ENCODE results near the gene GPC2. TPM values are rescaled to one million over a fixed set of nuclear protein-coding genes. Genes with fewer than 3 reads are reported as not detected.

Gene GPC2
- total RNA-seq, 1 experiment from 2014 or later: 17.2 TPM

DNA sequence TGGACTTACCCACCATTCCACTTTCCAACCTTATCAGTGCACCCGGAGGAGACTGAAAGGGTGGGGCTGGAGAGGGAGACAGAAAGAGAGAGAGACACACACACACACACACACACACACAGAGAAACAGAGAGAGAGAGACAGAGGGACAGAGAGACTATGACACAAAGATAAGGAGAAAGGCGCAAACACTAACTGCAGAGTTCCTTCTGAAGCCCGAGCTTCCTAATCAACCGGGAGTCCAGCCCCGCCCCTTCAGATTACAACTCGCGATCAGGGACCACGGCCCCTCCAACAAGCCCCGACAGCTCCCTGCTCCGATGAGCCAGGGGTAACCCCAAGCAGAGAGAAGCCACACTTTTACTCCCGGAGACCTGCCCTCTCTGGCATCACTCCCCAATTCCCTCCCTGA lies 9.3 kb downstream of the GPC2 start:
- Histone ChIP-seq H3K4me3 (peak overlapping the region; percentile 55), H3K9me3 (replicated peaks) (no peaks in the 10 kb centered on the region), H3K36me3 (no peaks in the 10 kb centered on the region), H3K4me1 (peaks cover 13% of the 10 kb centered on the region), H3K27ac (peak overlapping the region; percentile 63), H3K27me3 (no peaks in the 10 kb centered on the region)
- peak in 1 of 2 experiments; percentile 45 for DNase-seq

DNA sequence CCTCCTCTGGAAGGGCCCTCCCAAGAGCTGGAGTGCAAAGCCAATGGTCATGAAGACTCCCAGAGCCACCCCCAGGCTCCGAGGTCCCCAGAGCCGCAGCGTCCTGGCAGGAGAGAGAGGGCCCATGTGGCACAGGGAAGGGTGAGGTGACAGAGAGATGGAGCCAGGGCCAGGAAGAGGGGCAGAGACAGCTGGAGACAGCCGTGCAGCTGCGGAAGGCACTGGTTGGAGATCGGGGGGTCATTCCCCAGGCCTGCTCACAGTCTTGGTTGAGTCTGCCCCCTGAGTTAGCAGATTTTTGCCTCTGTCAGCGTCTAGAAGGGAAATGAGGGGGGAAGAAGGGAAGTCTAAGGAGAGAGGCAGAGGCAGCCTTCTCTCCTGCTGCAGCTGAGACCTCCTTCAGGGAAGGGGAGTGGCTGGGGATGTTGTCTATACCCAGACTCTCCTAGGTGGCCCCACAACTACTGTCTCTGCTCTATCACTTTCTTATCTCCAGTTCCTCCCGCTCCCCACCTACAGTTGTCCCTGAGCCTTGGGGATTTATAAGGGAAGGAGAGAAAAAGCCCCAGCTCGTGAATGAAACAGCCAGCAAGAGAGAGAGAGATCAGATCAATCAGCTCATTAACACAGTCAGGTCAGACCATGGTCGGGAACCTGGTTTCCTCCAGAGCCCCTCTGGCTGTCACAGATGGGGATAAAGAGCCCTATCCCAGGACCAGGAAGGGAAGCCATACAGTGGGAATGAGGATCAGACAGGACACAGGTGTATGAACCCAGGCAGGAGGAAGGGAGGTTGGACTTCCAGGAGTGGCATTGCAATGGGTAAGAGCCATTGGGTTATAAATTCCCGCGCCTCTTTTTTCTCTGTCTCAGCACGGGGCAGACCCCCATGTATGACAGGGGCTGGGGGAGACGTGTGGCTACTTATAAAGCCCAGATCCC lies 9.9 kb downstream of the GPC2 start:
- Histone ChIP-seq H3K36me3 (no peaks in the 10 kb centered on the region), H3K9me3 (replicated peaks) (no peaks in the 10 kb centered on the region), H3K4me1 (peaks cover 13% of the 10 kb centered on the region), H3K27ac (no peak overlapping the region), H3K27me3 (no peaks in the 10 kb centered on the region), H3K4me3 (peak overlapping the region; percentile 55)
- DNase-seq: peak; percentile 52 to 62

DNA sequence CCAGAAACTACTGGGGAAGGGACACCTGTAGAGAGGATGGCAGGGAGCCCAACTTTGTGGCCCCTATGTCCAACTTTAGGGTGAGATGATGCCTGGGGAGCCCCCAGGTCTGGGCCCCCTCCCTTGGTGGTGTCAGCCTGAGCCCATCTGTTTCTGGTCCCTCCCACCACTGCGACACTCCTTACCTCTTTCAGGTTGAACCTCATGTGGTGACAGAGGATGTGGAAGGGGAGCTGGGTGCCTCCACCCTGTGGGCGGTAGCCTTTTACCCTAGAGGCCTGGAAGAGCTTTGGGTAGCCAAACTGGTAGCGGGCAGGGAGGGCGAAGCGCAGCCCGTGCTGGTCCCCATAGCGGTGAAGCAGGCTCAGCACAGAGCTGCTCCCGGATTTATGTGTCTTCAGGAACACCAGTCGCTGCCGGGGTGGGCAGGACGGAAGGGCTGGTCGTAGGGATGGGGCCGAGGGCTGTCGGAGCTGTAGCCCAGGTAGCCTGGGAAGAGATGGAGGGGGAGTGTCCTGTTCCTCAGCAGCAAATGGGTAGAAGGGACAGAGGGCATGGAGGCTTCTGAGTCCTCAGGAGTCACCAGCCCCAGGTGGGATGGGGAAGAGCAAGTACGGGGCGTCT lies 10.8 kb downstream of the GPC2 start:
- H3K36me3 ChIP-seq: no peaks in the 10 kb centered on the region
- no peak overlapping the region for H3K4me3 ChIP-seq
- peaks cover 13% of the 10 kb centered on the region for H3K4me1 ChIP-seq
- no peaks in the 10 kb centered on the region for H3K27me3 ChIP-seq
- no peak overlapping the region for H3K27ac ChIP-seq
- no peak for DNase-seq
- no peaks in the 10 kb centered on the region for H3K9me3 ChIP-seq (replicated peaks)

DNA sequence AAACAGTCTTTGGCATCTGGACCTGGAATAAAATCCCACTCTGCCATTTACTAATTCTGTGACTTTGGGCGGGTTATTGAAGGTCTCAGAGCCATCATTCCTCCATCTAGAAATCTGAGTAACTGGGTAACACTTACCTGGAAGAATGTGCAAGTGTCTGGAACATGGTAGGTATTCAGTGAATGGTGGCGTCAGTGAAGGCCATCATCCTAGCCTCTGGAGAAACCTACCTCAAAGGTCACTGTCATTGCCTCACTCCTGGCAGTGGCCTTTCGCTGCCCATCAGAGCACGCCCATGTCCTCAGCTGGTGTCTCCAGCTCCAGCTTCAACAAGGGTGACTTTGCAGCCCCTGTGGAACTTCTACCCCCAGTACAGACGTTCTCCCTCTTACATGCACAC lies 13.3 kb downstream of the GPC2 start:
- Histone ChIP-seq H3K4me1 (peaks cover 8% of the 10 kb centered on the region), H3K36me3 (no peaks in the 10 kb centered on the region), H3K27ac (no peak overlapping the region), H3K9me3 (replicated peaks) (no peaks in the 10 kb centered on the region), H3K27me3 (no peaks in the 10 kb centered on the region), H3K4me3 (no peak overlapping the region)
- DNase-seq: no peak

DNA sequence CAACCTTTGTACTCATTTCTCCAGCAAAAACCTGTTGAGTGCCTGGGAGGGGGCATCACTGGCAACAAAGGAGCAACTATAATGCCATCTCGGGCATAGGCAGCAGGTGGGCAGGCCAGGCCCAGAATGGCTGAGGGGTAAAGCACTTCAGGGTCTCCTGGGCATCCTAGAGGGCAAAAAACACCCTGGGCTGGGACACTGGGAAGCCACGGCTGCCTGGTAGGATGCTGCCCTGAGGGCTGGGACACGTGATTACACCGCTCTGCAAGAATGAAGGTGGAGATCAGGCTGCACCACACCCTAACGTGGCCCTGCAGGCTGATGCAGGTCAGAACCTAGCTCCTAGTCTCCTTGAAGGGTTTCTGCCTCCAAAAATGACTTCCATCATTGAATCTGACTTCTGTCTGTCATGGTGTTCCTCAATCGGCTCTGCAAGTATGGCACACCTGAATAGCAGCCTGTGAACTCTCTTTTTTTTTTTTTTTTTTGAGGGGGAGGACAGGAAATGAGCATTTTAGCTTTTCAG lies 14.1 kb downstream of the GPC2 start:
- Histone ChIP-seq H3K4me1 (peaks cover 8% of the 10 kb centered on the region), H3K27me3 (no peaks in the 10 kb centered on the region), H3K27ac (no peak overlapping the region), H3K4me3 (no peak overlapping the region), H3K9me3 (replicated peaks) (no peaks in the 10 kb centered on the region), H3K36me3 (no peaks in the 10 kb centered on the region)
- DNase-seq: no peak

DNA sequence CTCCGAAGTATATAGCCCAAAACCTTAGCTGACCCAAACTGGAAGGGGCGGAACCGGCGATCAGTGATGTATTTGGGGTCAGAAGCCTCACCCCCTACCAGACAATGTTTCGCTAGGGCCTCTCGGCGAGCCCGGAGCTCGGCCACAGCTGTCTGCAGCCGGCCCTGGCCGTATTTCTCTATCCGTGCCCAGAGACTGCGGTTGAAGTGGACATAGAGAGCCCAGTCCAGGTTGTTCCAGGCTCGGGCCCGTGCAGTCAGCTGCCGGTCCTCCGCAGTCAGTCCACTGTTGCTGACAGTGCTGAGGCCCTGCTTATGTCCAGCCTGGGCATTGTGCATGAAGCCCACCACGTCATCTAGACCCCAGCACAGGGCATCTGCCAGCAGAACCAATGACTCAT lies 17.1 kb downstream of the GPC2 start:
- Histone ChIP-seq H3K4me3 (no peak overlapping the region), H3K36me3 (peaks cover 11% of the 10 kb centered on the region)

DNA sequence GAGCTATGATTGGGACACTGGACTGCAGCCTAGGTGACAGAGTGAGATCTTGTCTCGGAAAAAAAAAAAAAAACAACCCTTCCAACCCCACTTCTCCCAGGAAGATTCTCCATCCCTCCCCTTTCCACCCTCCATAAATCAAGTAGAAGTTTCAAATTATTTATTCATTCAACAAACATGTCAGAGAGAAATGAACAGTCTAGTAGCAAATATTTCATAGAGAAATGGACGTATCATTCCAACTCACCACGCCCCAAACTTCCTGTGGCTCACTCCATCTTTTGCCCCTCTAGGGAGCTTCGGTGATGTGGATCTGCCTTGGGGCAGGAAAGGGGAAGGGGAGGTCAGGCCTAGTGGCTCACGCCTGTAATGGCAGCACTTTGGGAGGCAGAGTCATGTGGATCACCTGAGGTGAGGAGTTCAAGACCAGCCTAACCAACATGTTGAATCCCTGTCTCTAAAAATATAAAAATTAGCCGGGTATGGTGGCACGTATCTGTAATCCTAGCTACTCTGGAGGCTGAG lies 18.0 kb downstream of the GPC2 start:
- H3K36me3 ChIP-seq: peaks cover 11% of the 10 kb centered on the region
- H3K4me1 ChIP-seq: peaks cover 3% of the 10 kb centered on the region; the same call in 1 of the 2 replicates
- DNase-seq: peak; percentile 39 to 41
- H3K4me3 ChIP-seq: peak overlapping the region; percentile 100
- no peaks in the 10 kb centered on the region for H3K27me3 ChIP-seq
- H3K9me3 ChIP-seq (replicated peaks): no peaks in the 10 kb centered on the region
- peak overlapping the region; percentile 53 for H3K27ac ChIP-seq

More for the DNA sequence above, 17.1 kb downstream of the GPC2 start:
- Histone ChIP-seq H3K27ac (no peak overlapping the region), H3K27me3 (no peaks in the 10 kb centered on the region), H3K9me3 (replicated peaks) (no peaks in the 10 kb centered on the region), H3K4me1 (peaks cover 3% of the 10 kb centered on the region; the same call in 1 of the 2 replicates)
- DNase-seq: peak in 1 of 2 experiments; percentile 1

DNA sequence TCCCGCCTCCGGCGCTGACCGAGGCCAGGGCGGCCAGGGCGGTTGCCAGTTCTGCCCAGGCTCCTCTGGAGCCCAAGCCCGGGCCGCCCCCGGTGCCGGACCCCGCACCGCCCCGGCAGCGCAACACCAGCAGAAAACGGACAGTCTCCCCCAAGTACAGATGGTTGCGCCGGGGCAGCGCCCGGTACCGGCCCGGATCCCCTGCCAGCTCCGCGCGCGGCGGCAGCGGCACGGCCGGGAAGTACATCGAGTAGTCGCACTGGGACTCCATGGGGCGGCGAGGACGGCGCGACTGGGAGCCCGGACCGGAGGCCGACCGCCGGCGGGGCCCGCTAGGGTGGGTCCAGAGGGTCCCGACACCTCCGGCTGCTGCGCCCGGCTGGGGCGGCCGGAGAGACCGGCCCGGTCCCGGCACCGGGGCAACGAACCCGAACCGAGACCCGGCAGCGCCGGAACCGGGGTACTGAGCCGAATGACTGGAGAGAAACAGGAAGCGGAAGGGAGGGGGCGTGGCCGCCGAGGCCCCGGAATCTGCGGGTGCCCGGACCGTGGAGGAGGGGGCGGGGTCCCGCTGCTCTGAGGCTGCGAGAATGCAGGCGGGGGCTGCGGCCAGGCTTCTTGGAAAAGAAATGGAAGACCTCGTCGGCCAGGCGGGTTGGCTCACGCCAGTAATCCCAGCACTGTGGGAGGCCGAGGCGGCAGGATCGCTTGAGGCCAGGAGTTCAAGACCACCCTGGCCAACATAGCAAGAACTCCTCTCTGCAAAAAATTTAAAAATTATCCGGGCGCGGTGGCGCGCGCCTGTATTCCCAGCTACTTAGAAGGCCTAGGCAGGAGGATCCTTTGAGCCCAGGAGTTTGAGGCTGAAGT lies 18.7 kb downstream of the GPC2 start, which contains the start of gene TRAPPC14:
Gene TRAPPC14, minus strand, starts transcription at position 495 of the 870 bp plus-strand sequence. Its CDS starts 224 bp downstream, at position 271.
- DNase-seq: peak; percentile 93 to 96
- H3K27me3 ChIP-seq: no peaks in the 10 kb centered on the region

DNA sequence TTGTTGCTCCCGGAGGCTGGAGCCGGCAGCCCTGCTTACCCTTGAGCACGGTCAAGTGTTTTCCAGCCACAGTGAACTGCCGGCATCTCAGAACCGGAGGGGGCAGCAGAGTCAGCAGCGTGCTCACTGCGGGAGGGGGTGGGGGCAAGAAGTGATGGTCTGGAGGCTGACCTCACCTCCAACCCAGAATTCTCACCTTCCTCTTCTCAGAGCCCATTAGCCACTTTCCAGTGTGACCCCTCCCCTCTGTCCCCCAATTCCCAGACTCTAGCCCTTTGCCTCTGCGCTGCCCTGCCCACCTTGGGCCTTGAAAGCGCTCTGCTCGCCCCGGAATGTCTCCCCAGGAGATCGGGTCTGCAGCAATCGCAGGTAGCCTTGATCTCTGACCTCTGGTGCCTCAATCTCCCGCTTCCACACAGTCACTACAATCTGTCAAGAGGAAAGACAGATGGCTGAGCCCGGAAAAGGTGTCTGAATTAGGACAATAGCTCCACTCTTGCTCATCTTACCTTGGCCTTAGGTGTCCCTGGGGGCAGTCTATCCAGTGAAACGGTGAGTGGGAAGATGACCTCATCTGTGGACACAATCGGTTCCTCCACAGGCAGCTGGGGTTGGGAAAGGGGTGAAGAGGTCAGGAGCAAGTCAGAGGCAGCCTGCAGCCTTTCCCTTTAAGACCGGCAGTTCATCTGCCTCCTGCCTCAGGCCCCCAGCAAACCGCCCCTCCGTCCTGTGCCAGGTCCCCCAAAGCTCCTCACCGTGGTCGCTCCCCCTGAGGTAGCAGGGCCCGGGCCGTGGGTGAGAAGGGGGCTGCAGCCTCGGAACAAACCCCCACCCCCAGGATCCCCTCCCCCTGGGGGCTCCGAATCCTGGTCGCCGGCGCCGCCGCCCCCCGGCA lies 19.6 kb downstream of the GPC2 start:
- Histone ChIP-seq H3K27ac (peak overlapping the region; percentile 53; the same call in 1 of the 2 replicates), H3K9me3 (replicated peaks) (no peaks in the 10 kb centered on the region), H3K4me1 (peaks cover 3% of the 10 kb centered on the region; the same call in 1 of the 2 replicates), H3K36me3 (peaks cover 11% of the 10 kb centered on the region), H3K4me3 (peak overlapping the region; percentile 100), H3K27me3 (no peaks in the 10 kb centered on the region)
- DNase-seq: peak in 1 of 2 experiments; percentile 36

More for the DNA sequence above, 18.7 kb downstream of the GPC2 start, which contains the start of gene TRAPPC14:
- no peaks in the 10 kb centered on the region for H3K9me3 ChIP-seq (replicated peaks)
- peak within 1 kb of the TSS; percentile 53 for H3K27ac ChIP-seq
- peaks cover 11% of the 10 kb centered on the region for H3K36me3 ChIP-seq
- H3K4me1 ChIP-seq: peaks cover 3% of the 10 kb centered on the region; the same call in 1 of the 2 replicates
- H3K4me3 ChIP-seq: peak within 1 kb of the TSS; percentile 100

DNA sequence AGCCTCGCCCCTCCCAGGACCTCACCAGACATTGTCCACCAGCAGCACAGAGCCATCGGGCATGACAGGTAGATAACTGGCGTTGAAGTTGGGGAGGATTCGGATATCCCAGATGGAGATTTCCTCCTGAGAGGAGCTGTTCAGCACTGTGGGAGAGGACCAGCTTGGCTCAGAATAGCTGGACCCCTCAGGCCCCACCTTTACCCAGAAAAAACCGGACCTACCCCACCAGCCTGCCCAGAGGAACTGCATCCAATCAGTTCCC lies 20.2 kb downstream of the GPC2 start:
- peaks cover 11% of the 10 kb centered on the region for H3K36me3 ChIP-seq
- H3K27me3 ChIP-seq: no peaks in the 10 kb centered on the region
- DNase-seq: no peak
- H3K4me1 ChIP-seq: peaks cover 3% of the 10 kb centered on the region; the same call in 1 of the 2 replicates
- H3K27ac ChIP-seq: no peak overlapping the region
- H3K9me3 ChIP-seq (replicated peaks): no peaks in the 10 kb centered on the region
- H3K4me3 ChIP-seq: no peak overlapping the region

DNA sequence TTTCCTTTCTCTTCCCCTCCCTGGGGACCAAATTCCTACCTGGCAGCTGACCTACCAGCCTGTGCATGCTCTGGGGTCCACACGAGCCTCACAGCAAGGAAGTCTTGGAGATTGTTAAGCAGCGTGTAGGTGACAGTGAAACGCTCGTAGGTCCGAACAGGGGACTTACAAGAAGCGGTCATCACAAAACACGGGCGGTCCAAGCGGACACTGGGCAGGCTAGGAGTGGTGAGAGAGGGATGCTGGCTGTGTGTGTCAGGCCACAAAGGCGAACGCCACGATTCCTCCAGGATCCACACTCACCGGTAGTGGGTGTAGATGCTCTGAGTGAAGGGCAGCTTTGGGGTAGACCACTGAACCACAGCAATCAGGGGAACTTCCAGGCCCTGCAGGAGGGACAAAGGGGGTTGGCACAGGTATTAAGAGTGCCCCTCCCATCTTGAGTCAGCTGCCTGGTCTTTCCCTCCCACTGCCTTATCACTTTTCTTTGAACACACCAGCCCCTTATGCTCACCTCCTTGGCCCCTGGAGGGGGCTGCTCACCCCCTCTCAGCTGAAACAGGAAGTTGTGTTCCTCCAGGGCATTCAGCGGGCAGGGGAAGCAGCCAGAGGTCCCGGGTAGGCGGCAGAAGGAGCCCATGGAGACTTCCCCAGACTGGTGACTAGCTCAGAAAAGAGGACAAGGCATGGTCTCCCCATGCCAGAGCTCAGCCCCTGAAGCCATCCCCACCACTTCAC lies 20.7 kb downstream of the GPC2 start:
- H3K4me1 ChIP-seq: peaks cover 3% of the 10 kb centered on the region; the same call in 1 of the 2 replicates
- peaks cover 11% of the 10 kb centered on the region for H3K36me3 ChIP-seq
- H3K27ac ChIP-seq: no peak overlapping the region
- H3K27me3 ChIP-seq: no peaks in the 10 kb centered on the region
- DNase-seq: no peak
- H3K4me3 ChIP-seq: no peak overlapping the region
- no peaks in the 10 kb centered on the region for H3K9me3 ChIP-seq (replicated peaks)

DNA sequence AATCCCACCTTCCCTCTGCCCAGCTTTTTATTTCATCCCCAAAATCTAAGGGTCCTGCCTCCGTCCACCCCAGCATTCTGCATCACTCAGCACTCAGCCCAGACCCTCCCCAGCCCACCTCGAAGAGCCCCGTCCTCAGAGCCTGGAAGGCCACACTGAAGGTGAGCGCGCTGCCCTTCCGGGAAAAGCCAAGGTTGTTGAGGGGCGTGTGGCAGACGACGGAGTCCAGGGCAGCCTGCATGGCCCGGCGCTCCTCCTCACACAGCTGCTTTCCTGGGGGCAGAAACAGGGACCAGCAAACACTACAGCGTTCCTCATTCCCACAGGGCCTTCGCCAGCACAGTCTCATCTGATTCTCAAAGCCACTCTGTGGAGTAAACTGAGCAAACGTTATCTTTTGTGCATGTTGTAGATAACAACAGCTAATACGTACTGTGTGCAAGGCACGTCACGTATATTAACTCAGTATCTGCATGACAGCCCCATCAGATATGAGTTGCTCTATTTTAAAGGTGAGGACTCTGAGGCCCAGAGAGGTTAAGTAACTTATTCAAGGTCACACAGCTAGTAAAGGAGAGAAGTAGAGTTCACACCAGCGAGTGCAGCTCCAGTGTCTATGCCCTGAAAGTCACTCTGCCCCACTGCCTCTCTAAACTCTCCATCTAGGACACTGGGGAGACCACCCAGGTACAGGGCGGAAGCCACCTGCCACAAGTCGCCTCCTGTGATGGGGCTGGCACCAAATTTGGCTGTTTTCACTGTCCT lies 21.4 kb downstream of the GPC2 start:
- Histone ChIP-seq H3K4me3 (no peak overlapping the region), H3K9me3 (replicated peaks) (no peaks in the 10 kb centered on the region), H3K27ac (no peak overlapping the region), H3K27me3 (no peaks in the 10 kb centered on the region), H3K36me3 (peaks cover 11% of the 10 kb centered on the region), H3K4me1 (peaks cover 3% of the 10 kb centered on the region; the same call in 1 of the 2 replicates)
- no peak for DNase-seq
